HG03280 (cell line): ENCODE results near the gene WASHC3.

Experiments
- ATAC-seq: cut with Tn5 transposase; IDR thresholded peaks from one replicate; pipeline ENCODE4 v1.9.1; 2021; ENCODE audit warnings: mild to moderate bottlenecking, moderate library complexity; ENCODE audit not compliant: unreplicated experiment

The WASHC3 gene

GRCh38 chr12:101982307-101982706, 79.5 kb downstream of the WASHC3 start:
- no peak for ATAC-seq

DNA sequence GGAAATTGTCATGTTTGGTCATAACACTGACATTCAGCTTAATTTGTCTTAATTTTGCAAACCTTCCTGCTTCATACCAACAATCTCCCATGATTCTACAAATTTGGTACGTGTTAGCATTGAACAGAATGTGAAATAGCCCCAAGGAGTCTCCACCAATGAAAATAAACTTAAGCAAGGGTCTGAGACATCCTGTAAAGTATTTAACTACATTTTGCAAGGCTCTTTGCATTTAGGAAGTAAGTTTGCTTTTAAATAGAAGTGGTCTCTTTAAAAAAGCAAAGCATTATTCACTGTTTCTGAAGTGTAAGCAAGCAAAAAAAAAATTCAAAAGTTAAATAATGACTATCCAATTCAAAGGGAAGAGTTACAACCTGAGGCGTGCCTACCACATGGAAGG, 79.9 kb downstream of the WASHC3 start:
- no peak for ATAC-seq

- no peak for ATAC-seq
These were observed 93.0 kb downstream of the WASHC3 start for GRCh38 chr12:101968770-101969169.

- no peak for ATAC-seq
These were observed 94.3 kb downstream of the WASHC3 start for GRCh38 chr12:101967506-101967905.

- no peak for ATAC-seq
These were observed 95.3 kb downstream of the WASHC3 start for GRCh38 chr12:101966496-101966895.

GRCh38 chr12:101963697-101964096, 98.1 kb downstream of the WASHC3 start:
- ATAC-seq = no peak
